ENCODE measurements around the gene LUZP4. TPM values are rescaled to one million over a fixed set of nuclear protein-coding genes. Genes with fewer than 3 reads are reported as not detected.
"Not testable (repeated sequence)": the region's sequence is repeated elsewhere in the genome, so short reads cannot be mapped to it uniquely, and the experiment has no call there.

The LUZP4 gene
- polyA plus RNA-seq, 1 donor, result not detected

DNA sequence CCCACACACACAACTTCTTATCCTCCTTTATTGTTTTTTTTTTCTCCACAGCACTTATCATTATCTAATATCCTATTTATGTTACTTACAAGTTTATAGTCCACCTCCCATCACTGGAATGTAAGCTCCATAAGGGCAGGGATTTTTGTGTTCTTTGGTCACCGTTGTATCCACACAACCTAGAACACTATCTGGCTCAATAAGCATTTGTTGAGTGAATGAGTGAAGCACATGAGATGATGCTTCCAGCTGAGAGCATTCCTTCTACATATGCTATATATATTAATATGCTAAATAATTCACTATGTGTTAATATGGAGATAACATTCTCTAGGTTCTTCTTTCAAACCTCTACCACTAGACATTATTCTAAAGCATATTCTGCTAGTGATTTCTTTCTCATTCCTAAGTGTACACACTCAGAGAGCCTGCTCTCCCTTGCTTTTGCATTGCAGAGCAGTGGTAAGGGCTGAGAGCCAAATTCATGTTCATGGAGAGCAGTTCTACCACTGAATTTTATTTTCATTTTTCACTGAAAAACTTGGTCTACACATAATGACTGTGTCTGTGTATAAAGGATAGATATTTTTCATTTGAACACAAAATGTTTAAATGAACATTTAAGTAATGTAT lies 20.3 kb upstream of the LUZP4 start:
- no CpG with 5 or more reads among the region's 1 CpG for WGBS (ENCODE audit: insufficient coverage, low lambda C conversion rate)
- Histone ChIP-seq H3K27me3 (ENCODE audit: control insufficient read depth, insufficient read depth, low read length) (no peaks in the 10 kb centered on the region), H3K4me1 (ENCODE audit: control insufficient read depth, insufficient read depth, low read length) (no peaks in the 10 kb centered on the region), H3K27ac (ENCODE audit: low read length) (no peak overlapping the region), H3K36me3 (ENCODE audit: control insufficient read depth, insufficient read depth, low read length) (no peaks in the 10 kb centered on the region), H3K9me3 (ENCODE audit: control insufficient read depth, low read depth, low read length) (no peaks in the 10 kb centered on the region), H3K4me3 (ENCODE audit: low read length) (no peak overlapping the region)
- no peak for DNase-seq

DNA sequence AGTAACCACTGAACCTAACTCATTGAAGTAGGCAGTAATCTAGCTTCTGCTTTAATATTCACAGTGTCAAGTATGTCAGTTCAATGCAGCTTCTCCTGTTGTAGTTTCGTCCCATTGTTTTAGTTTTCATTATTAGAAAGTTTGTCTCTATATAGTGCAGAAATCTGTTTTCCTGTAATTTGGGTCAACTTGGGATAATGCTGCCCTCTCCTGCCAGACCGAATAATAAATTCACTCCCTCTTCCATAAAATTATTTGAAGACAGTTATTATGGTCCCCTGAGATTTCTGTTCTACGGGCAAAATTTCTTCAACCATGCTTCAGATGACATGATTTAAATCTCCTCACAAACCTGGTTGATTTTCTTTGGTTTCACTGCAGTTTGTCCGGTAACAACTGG lies 4.6 kb upstream of the LUZP4 start:
- Histone ChIP-seq H3K4me3 (ENCODE audit: low read length) (no peak overlapping the region), H3K27ac (ENCODE audit: low read length) (no peak overlapping the region), H3K9me3 (ENCODE audit: control insufficient read depth, low read depth, low read length) (no peaks in the 10 kb centered on the region), H3K4me1 (ENCODE audit: control insufficient read depth, insufficient read depth, low read length) (no peaks in the 10 kb centered on the region), H3K36me3 (ENCODE audit: control insufficient read depth, insufficient read depth, low read length) (no peaks in the 10 kb centered on the region), H3K27me3 (ENCODE audit: control insufficient read depth, insufficient read depth, low read length) (no peaks in the 10 kb centered on the region)
- WGBS (ENCODE audit: insufficient coverage, low lambda C conversion rate), result no CpG with 5 or more reads among the region's 4 CpGs
- no peak for DNase-seq

DNA sequence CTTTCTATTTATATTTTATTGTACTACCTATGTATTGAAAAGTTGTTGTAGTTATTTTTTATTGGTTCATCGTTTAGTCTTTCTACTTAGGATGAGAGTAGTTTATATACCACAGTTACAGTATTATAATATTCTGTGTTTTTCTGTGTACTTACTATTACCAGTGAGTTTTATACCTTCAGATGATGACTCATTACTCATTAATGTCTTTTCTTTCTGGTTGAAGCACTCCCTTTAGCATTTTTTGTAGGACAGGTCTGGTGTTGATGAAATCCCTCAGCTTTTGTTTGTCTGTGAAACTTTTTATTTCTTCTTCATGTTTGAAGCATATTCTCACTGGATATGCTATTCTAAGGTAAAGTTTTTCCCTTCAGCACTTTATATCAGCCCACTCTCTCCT lies 7.7 kb downstream of the LUZP4 start:
- no peaks in the 10 kb centered on the region for H3K36me3 ChIP-seq (ENCODE audit: control insufficient read depth, insufficient read depth, low read length)
- no peak overlapping the region for H3K4me3 ChIP-seq (ENCODE audit: low read length)
- no peak overlapping the region for H3K27ac ChIP-seq (ENCODE audit: low read length)
- H3K27me3 ChIP-seq (ENCODE audit: control insufficient read depth, insufficient read depth, low read length), result no peaks in the 10 kb centered on the region
- no CpG with 5 or more reads among the region's 1 CpG for WGBS (ENCODE audit: insufficient coverage, low lambda C conversion rate)
- DNase-seq, result no peak
- H3K4me1 ChIP-seq (ENCODE audit: control insufficient read depth, insufficient read depth, low read length), result no peaks in the 10 kb centered on the region
- H3K9me3 ChIP-seq (ENCODE audit: control insufficient read depth, low read depth, low read length), result no peaks in the 10 kb centered on the region

DNA sequence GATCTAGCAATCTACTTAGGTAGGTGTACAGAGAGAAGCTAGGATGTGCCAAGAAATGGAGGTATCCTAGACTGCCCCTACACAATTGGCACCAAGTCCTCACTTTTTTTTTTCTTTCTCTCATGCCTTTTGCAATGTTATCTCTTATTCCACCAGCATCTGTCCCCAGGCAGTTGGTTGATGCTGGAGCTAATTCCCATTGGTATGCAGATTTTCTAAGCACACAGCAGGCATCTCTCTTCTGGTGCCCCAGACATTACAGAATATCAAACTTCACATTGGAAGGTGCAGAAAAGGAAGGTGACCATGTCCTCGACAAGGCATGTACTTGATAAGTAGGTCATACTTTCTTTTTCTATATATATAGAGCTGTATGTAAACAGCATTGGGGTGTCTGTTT lies 21.6 kb downstream of the LUZP4 start:
- WGBS (ENCODE audit: insufficient coverage, low lambda C conversion rate), result no CpG with 5 or more reads among the region's 1 CpG
- no peaks in the 10 kb centered on the region for H3K36me3 ChIP-seq (ENCODE audit: control insufficient read depth, insufficient read depth, low read length)
- peaks cover 4% of the 10 kb centered on the region for H3K9me3 ChIP-seq (ENCODE audit: control insufficient read depth, low read depth, low read length)
- H3K4me1 ChIP-seq (ENCODE audit: control insufficient read depth, insufficient read depth, low read length), result no peaks in the 10 kb centered on the region
- H3K4me3 ChIP-seq (ENCODE audit: low read length), result no peak overlapping the region
- no peaks in the 10 kb centered on the region for H3K27me3 ChIP-seq (ENCODE audit: control insufficient read depth, insufficient read depth, low read length)
- no peak overlapping the region for H3K27ac ChIP-seq (ENCODE audit: low read length)
- DNase-seq, result no peak

DNA sequence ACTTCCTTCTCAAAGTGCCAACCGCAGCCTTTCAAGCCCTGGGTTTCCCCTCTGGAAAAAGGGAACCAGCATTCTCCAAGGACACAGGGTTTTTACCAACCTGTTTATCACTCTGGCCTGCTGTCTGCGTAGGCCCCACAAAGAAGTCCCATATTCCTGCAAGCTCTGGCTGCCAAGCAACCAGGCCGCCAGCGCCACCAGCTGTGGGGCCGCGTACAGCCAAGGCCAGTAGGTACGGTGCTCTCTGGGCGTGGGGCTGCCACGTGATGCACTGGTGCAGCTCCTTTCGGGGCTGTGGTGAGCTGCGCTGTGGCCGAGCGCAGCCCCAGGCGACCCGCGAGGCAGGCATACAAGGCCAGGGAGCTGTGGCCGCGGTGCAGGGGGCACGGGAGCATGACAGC lies 22.1 kb downstream of the LUZP4 start:
- WGBS (ENCODE audit: insufficient coverage, low lambda C conversion rate), result no CpG with 5 or more reads among the region's 19 CpGs
- no peaks in the 10 kb centered on the region for H3K27me3 ChIP-seq (ENCODE audit: control insufficient read depth, insufficient read depth, low read length)
- no peak overlapping the region for H3K27ac ChIP-seq (ENCODE audit: low read length)
- no peaks in the 10 kb centered on the region for H3K36me3 ChIP-seq (ENCODE audit: control insufficient read depth, insufficient read depth, low read length)
- DNase-seq, result peak; percentile 19 to 44
- peaks cover 4% of the 10 kb centered on the region for H3K9me3 ChIP-seq (ENCODE audit: control insufficient read depth, low read depth, low read length)
- no peak overlapping the region for H3K4me3 ChIP-seq (ENCODE audit: low read length)
- no peaks in the 10 kb centered on the region for H3K4me1 ChIP-seq (ENCODE audit: control insufficient read depth, insufficient read depth, low read length)

DNA sequence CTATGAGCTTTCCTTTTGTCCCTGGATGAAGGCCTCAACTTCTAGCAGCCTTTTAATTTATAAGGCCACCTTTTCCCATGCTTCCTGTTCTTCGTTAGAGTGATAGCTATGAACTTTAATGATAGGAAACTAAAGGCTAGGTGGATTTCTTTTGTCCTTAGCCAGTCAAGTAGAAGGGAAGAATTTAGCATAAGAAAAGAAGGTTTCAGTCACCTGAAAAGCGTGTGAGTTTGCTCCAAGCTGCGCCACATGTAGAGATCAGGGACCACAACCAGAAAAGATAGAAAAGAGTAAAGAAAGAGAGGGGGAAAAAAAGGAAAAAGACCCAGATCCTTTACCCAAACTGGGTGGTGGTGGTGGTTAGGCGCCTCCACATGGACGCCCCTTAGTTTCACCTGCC lies 28.6 kb downstream of the LUZP4 start:
- H3K4me1 ChIP-seq (ENCODE audit: control insufficient read depth, insufficient read depth, low read length), result no peaks in the 10 kb centered on the region
- no peak overlapping the region for H3K4me3 ChIP-seq (ENCODE audit: low read length)
- no peak for DNase-seq
- no peaks in the 10 kb centered on the region for H3K9me3 ChIP-seq (ENCODE audit: control insufficient read depth, low read depth, low read length)
- H3K27ac ChIP-seq (ENCODE audit: low read length), result no peak overlapping the region
- no peaks in the 10 kb centered on the region for H3K27me3 ChIP-seq (ENCODE audit: control insufficient read depth, insufficient read depth, low read length)
- WGBS (ENCODE audit: insufficient coverage, low lambda C conversion rate), result no CpG with 5 or more reads among the region's 5 CpGs
- H3K36me3 ChIP-seq (ENCODE audit: control insufficient read depth, insufficient read depth, low read length), result no peaks in the 10 kb centered on the region

DNA sequence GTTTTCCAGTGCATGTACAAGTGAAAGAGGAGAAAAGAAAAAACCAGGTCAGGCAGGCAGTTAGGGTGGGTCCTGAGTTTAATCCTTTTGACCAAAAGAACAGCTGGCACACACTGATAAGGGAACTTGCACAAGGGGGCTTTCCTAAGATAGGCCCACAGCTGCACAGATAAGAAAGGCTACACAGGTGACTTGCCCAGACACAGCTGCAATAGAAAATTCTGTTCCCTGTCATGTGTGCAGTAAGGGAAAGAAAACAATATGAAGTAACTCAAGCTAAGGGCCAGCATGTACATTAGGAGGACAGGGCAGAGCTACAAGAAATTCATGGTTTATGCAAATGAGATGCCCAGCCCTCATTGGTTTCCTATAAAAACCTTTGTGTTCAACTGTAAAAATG lies 32.9 kb downstream of the LUZP4 start:
- Histone ChIP-seq H3K4me3 (ENCODE audit: low read length) (no peak overlapping the region), H3K9me3 (ENCODE audit: control insufficient read depth, low read depth, low read length) (no peaks in the 10 kb centered on the region), H3K27me3 (ENCODE audit: control insufficient read depth, insufficient read depth, low read length) (no peaks in the 10 kb centered on the region), H3K27ac (ENCODE audit: low read length) (no peak overlapping the region), H3K36me3 (ENCODE audit: control insufficient read depth, insufficient read depth, low read length) (no peaks in the 10 kb centered on the region), H3K4me1 (ENCODE audit: control insufficient read depth, insufficient read depth, low read length) (no peaks in the 10 kb centered on the region)
- no peak for DNase-seq

DNA sequence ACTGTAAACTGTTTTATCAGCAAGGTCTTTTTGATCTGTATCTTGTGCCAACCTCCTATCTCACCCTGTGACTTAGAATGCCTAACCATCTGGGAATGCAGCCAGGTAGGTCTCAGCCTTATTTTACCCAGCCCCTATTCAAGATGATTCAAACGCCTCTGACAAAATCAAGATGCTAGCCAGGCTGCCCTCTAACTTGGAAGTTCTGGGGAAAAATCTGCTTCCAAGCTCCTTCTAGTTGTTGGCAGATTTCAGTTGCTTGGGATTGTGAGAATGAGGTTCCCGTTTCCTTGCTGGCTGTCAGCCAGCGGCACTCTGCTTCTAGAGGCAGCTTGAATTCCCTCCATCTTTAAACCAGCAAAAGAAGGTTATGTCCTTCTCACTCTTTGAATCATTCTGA lies 34.7 kb downstream of the LUZP4 start:
- no peak overlapping the region for H3K27ac ChIP-seq (ENCODE audit: low read length)
- no peaks in the 10 kb centered on the region for H3K9me3 ChIP-seq (ENCODE audit: control insufficient read depth, low read depth, low read length)
- H3K27me3 ChIP-seq (ENCODE audit: control insufficient read depth, insufficient read depth, low read length), result no peaks in the 10 kb centered on the region
- H3K4me3 ChIP-seq (ENCODE audit: low read length), result no peak overlapping the region
- WGBS (ENCODE audit: insufficient coverage, low lambda C conversion rate), result no CpG with 5 or more reads among the region's 3 CpGs
- no peaks in the 10 kb centered on the region for H3K4me1 ChIP-seq (ENCODE audit: control insufficient read depth, insufficient read depth, low read length)
- no peaks in the 10 kb centered on the region for H3K36me3 ChIP-seq (ENCODE audit: control insufficient read depth, insufficient read depth, low read length)
- no peak for DNase-seq

DNA sequence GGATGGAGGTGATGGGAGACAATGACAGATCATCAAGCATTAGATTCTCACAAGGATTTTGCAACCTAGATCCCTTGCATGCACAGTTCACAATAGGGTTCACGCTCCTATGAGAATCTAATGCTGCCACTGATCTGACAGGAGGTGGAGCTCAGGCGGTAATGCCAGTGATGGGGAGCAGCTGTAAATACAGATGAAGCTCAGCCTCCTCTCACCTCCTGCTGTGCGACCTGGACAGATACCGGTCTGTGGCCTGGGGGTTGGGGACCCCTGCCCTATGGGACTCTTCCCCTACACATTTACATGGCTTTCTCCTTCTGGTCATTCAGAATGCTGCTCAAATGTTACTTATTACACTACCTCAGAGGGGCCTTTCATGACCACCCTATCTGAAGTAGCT lies 39.8 kb downstream of the LUZP4 start:
- not testable (repeated sequence) for H3K4me1 ChIP-seq (ENCODE audit: control insufficient read depth, insufficient read depth, low read length); DNase-seq; H3K36me3 ChIP-seq (ENCODE audit: control insufficient read depth, insufficient read depth, low read length); H3K9me3 ChIP-seq (ENCODE audit: control insufficient read depth, low read depth, low read length); H3K27me3 ChIP-seq (ENCODE audit: control insufficient read depth, insufficient read depth, low read length); H3K4me3 ChIP-seq (ENCODE audit: low read length); H3K27ac ChIP-seq (ENCODE audit: low read length)
- WGBS (ENCODE audit: insufficient coverage, low lambda C conversion rate), result no CpG with 5 or more reads among the region's 4 CpGs

DNA sequence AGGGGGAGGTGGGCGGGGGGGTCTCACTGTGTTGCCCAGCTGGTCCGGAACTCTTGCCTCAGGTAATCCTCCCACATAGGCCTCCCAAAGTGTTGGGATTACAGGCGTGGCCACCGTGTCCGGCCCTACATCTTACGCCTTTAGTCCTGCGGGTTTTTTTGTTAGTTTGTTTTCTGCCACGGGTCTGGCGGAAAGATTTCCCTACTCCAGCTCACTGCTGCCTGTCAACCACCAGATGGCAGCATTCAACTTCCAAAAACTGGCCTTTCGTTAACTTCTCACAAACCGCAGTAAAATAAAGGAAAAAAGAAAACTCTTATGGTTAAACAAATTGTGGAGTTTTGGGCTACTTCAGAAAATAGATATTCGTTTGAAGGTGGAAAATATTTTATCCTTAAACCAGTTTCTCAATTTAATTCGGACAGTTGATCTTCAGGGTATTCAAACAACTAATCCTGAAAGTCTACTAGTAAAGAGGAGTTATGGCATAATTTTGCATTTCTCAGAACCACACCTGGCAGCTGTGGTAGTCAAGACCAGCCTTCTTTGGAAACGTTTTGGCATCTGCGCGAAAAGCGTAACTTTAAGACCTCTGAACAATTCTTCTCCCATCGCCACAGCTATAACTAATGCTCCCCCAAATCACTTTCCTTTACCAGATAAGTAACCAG lies 41.1 kb downstream of the LUZP4 start:
- no CpG with 5 or more reads among the region's 18 CpGs for WGBS (ENCODE audit: insufficient coverage, low lambda C conversion rate)
- no peaks in the 10 kb centered on the region for H3K4me1 ChIP-seq (ENCODE audit: control insufficient read depth, insufficient read depth, low read length)
- H3K4me3 ChIP-seq (ENCODE audit: low read length), result no peak overlapping the region
- H3K27ac ChIP-seq (ENCODE audit: low read length), result no peak overlapping the region
- no peaks in the 10 kb centered on the region for H3K36me3 ChIP-seq (ENCODE audit: control insufficient read depth, insufficient read depth, low read length)
- no peaks in the 10 kb centered on the region for H3K9me3 ChIP-seq (ENCODE audit: control insufficient read depth, low read depth, low read length)
- H3K27me3 ChIP-seq (ENCODE audit: control insufficient read depth, insufficient read depth, low read length), result no peaks in the 10 kb centered on the region
- peak; percentile 26 to 45 for DNase-seq

DNA sequence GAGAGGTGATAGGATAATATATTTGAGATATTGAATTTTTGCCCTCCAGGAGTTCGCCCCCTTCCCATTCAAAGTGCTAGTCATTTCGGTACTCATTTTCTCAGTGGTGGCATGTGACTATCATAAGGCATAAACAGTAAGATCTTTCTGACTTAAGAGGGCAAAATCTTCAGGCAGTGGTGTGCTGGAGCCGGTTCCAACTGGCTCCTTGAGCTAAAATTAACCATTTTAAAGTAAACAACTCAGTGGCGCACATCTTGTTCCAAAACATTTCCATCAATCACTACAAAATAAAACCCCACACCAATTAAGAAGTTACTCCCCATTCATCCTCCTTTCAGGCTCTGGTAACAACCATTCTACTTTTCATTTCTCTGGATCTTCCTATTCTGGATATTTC lies 43.3 kb downstream of the LUZP4 start:
- Histone ChIP-seq H3K4me3 (ENCODE audit: low read length) (no peak overlapping the region), H3K4me1 (ENCODE audit: control insufficient read depth, insufficient read depth, low read length) (no peaks in the 10 kb centered on the region), H3K36me3 (ENCODE audit: control insufficient read depth, insufficient read depth, low read length) (no peaks in the 10 kb centered on the region), H3K27me3 (ENCODE audit: control insufficient read depth, insufficient read depth, low read length) (no peaks in the 10 kb centered on the region), H3K9me3 (ENCODE audit: control insufficient read depth, low read depth, low read length) (no peaks in the 10 kb centered on the region), H3K27ac (ENCODE audit: low read length) (no peak overlapping the region)
- no CpG with 5 or more reads among the region's 4 CpGs for WGBS (ENCODE audit: insufficient coverage, low lambda C conversion rate)
- DNase-seq, result no peak

Measured in large intestine (tissue), 3 donors.